AG10803 (cell line): ENCODE results near the gene HSBP1L1.

ENCODE experiments used
- DNase-seq: peaks from one replicate; pipeline ENCODE4 v3.0.0; 2010; ENCODE audit warnings: low read depth
- H3K4me3 ChIP-seq: 2 replicates; pipeline ENCODE4 v1.5.1; 2011; ENCODE audit warnings: mild to moderate bottlenecking, low read length, control low read depth
- CTCF ChIP-seq: conservative IDR thresholded peaks from 2 replicates; pipeline ENCODE4 v1.5.1; 2011; ENCODE audit warnings: mild to moderate bottlenecking, low read length, control low read depth, inconsistent platforms

Gene HSBP1L1

GRCh38 chr18:79983253-79983652 lies 18.8 kb downstream of the HSBP1L1 start:
- DNase-seq = peak; percentile 15
- no peak for TF ChIP-seq CTCF
- no peak overlapping the region for H3K4me3 ChIP-seq

- DNase-seq = no peak
- no peak for TF ChIP-seq CTCF
- H3K4me3 ChIP-seq = no peak overlapping the region
Observed at GRCh38 chr18:79983793-79984192, 19.4 kb downstream of the HSBP1L1 start.

- no peak for DNase-seq
- H3K4me3 ChIP-seq = no peak overlapping the region
- TF ChIP-seq CTCF = no peak
Observed at GRCh38 chr18:79985172-79985571, 20.7 kb downstream of the HSBP1L1 start.

- no peak for DNase-seq
- TF ChIP-seq CTCF = no peak
- peak overlapping the region; percentile 98 for H3K4me3 ChIP-seq
Observed at GRCh38 chr18:79986726-79987125, 22.3 kb downstream of the HSBP1L1 start.

- peak; percentile 12 for DNase-seq
- no peak for TF ChIP-seq CTCF
- peak overlapping the region; percentile 98 for H3K4me3 ChIP-seq
Observed at GRCh38 chr18:79987566-79987965, 23.1 kb downstream of the HSBP1L1 start.

- TF ChIP-seq CTCF = peak; percentile 36
- DNase-seq = peak; percentile 27
- peak overlapping the region; percentile 98 for H3K4me3 ChIP-seq
Observed at GRCh38 chr18:79988071-79988450, 23.6 kb downstream of the HSBP1L1 start.

- TF ChIP-seq CTCF = no peak
- peak; percentile 86 for DNase-seq
Observed at GRCh38 chr18:79988451-79989194, 24.2 kb downstream of the HSBP1L1 start, which contains the start of gene TXNL4A. TSS of gene TXNL4A (minus strand) at chr18:79988563. CDS start at chr18:79988392, 171 bp downstream.

More at GRCh38 chr18:79988451-79989194, 24.2 kb downstream of the HSBP1L1 start, which contains the start of gene TXNL4A:
- peak within 1 kb of the TSS; percentile 98 for H3K4me3 ChIP-seq
